Gastroesophageal sphincter (tissue), 3 donors: ENCODE results near the gene CDKN2AIPNL.

Experiments used
- POLR2A ChIP-seq, 2 donors: fragments of 450-650 bp; IDR thresholded peaks; one replicate each; pipeline ENCODE4 v1.6.1; 2017; ENCODE audit warnings: antibody characterized with exemption in 2 of 2, mild to moderate bottlenecking in 2 of 2, moderate library complexity in 1 of 2
- POLR2AphosphoS5 ChIP-seq: sonication (generic); formaldehyde crosslinking; IDR thresholded peaks from one replicate; pipeline ENCODE4 v1.6.1; 2017; ENCODE audit warnings: antibody characterized with exemption
- TF ChIP-seq, protein P1 (sequence below), 4 experiments: fragments of 200-600 bp in 2 of 4; fragments of 450-650 bp in 2 of 4; sonication (generic) in 1 of 4; IDR thresholded peaks; one replicate each; pipeline ENCODE4 v1.5.1; 2017 to 2019; ENCODE audit warnings: antibody characterized with exemption in 4 of 4, mild to moderate bottlenecking in 2 of 4, moderate library complexity in 2 of 4

DNA sequence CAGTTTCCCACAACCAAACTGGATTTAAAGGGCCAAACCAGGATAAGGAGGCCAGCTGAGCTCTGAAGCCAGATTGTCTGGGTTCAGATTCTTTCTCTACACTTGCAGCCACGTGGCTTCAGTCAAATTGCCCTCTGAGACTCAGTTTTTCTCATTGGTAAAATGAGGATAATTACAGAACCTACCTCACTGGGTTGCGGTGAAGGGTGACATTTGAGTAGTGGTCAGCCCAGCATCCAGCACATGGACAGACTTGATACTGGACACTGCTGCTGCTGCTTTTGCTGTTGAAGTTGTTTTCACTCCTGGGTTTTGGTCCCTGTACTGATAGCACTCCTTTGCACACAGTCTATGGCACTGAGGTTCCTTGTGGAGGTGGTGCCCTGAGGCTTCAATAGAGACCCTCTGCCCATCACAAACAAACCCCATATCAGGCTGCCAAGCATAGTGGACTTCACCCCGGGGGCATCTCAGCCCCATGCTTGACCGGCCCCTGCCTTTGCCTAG, 25.7 kb upstream of the CDKN2AIPNL start:
- TF ChIP-seq, protein P1, sequence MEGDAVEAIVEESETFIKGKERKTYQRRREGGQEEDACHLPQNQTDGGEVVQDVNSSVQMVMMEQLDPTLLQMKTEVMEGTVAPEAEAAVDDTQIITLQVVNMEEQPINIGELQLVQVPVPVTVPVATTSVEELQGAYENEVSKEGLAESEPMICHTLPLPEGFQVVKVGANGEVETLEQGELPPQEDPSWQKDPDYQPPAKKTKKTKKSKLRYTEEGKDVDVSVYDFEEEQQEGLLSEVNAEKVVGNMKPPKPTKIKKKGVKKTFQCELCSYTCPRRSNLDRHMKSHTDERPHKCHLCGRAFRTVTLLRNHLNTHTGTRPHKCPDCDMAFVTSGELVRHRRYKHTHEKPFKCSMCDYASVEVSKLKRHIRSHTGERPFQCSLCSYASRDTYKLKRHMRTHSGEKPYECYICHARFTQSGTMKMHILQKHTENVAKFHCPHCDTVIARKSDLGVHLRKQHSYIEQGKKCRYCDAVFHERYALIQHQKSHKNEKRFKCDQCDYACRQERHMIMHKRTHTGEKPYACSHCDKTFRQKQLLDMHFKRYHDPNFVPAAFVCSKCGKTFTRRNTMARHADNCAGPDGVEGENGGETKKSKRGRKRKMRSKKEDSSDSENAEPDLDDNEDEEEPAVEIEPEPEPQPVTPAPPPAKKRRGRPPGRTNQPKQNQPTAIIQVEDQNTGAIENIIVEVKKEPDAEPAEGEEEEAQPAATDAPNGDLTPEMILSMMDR (IDR thresholded peaks at IDR 0.05): no peak
- TF ChIP-seq POLR2A (IDR thresholded peaks at IDR 0.05) (no peak), POLR2AphosphoS5 (no peak)
